HG02970 (cell line): ENCODE measurements around the gene C1orf21.
A peak's percentile ranks its signal among the peaks of the same experiment; 100 is the strongest.
"Not testable (repeated sequence)": the region's sequence is repeated elsewhere in the genome, so short reads cannot be mapped to it uniquely, and the experiment has no call there.

Source experiments
- ATAC-seq: cut with Tn5 transposase; IDR thresholded peaks from one replicate; pipeline ENCODE4 v1.9.1; 2021; ENCODE audit warnings: mild to moderate bottlenecking, moderate library complexity, moderate number of reproducible peaks; ENCODE audit not compliant: unreplicated experiment, low FRiP score

The C1orf21 gene, protein sequence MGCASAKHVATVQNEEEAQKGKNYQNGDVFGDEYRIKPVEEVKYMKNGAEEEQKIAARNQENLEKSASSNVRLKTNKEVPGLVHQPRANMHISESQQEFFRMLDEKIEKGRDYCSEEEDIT

GRCh38 chr1:184386312-184387068, at the start of gene C1orf21:
Gene C1orf21 (plus strand): TSS chr1:184387029. CDS start chr1:184477510, 90,481 bp downstream.
- peak; percentile 76 for ATAC-seq

DNA sequence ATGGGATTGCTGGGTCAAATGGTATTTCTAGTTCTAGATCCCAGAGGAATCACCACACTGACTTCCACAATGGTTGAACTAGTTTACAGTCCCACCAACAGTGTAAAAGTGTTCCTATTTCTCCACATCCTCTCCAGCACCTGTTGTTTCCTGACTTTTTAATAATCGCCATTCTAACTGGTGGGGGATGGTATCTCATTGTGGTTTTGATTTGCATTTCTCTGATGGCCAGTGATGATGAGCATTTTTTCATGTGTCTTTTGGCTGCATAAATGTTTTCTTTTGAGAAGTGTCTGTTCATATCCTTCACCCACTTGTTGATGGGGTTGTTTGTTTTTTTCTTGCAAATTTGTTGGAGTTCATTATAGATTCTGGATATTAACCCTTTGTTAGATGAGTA, 49.0 kb upstream of the C1orf21 start:
- not testable (repeated sequence) for ATAC-seq

GRCh38 chr1:184340984-184341383, 45.8 kb upstream of the C1orf21 start:
- no peak for ATAC-seq

GRCh38 chr1:184350573-184350972, 36.3 kb upstream of the C1orf21 start:
- no peak for ATAC-seq

GRCh38 chr1:184351416-184351975, 35.3 kb upstream of the C1orf21 start:
- ATAC-seq, result no peak

DNA sequence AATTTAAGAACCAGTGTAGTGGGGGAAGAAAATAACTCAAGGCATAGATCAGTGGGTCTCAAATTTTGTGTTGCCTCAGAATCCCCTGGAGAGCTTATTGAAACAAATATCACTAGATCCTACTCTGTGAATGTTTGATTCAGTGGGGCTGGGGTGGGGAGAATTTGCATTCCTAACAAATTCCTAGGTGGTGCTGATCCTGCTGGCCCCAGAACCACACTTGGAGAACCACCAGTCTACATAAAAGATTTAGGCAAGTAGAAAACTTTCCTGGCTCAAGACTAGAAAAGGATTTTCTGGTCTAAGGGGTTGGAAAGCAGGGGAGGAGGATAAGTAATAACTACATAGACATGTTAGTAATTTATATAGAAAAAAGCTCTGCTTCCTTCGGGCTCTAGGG, 34.1 kb upstream of the C1orf21 start:
- ATAC-seq, result no peak

GRCh38 chr1:184354719-184355118, 32.1 kb upstream of the C1orf21 start:
- no peak for ATAC-seq

GRCh38 chr1:184356891-184357290, 29.9 kb upstream of the C1orf21 start:
- ATAC-seq, result no peak

DNA sequence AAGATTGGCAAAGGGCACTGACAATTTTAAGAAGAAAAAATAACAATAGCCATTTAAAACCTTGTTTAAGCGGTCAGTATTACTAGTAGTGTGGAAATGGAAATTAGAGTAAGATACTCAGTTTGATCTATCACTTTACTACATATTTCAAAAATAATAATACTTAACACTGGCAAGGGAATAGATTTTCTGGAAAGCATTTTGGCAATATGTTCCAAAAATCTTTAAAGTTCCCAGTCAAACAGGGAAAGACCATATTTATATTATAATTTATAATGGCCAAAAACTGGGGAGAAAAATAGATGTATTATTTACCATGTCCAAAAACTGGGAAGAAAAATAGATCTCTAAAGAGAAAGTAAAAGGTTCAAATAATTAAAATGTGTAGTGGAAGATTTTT, 28.6 kb upstream of the C1orf21 start:
- no peak for ATAC-seq

DNA sequence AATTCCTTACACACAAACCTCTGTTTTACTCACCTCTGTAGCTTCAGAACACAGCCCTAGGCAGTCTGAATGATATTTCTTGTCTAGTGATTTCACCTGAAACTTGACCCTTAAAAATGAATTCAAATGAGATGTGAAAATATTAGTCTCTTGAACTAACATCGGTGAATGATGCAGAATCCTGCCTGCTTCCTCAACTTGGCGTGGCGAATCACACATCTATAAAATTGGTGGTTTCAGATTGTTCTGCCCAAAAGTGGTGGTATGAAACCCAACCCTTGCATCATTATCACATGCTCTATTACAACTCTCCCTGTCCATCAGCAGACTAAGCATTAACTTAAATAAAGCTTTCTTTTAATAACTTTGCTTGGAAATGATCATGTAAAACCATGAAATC, 26.9 kb upstream of the C1orf21 start:
- ATAC-seq, result no peak

GRCh38 chr1:184362876-184363275, 24.0 kb upstream of the C1orf21 start:
- no peak for ATAC-seq

DNA sequence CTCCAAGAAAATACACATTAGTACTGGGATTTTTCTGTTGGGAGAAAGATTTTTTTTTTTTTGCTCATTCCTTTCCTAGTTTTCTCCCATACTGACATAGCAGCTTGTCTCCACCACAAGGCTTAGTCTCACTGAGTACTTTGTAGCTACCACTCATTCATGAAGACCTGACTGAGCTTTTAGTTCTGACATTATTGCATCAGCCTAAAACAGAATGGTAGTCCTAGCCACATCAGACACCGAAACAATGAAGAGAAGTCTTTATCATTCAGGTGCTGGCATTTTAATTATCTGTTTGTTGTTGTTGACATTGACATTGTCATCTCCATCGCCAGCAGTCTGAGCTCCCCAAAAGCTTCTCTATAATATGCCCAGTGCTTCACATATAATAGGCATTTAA, 21.1 kb upstream of the C1orf21 start:
- ATAC-seq, result no peak

DNA sequence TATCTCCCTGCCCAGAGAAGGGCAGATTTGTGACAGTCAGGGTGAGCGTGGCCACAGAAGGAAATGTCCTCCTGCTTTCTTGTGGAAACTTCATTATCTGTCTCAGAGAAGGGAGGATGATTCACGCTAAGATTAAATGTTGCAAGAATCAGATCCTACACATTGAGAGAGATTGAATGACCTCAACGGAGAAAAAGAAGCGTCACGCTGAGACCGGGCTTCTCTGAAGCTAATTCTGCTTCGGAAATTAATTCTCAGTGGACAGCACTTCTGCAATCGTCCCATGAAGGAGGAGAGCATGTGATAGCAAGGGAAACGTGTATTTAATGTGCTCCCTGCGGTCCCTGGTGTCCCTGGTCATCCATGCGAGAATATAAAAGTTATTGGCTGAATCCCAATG, 19.8 kb upstream of the C1orf21 start:
- no peak for ATAC-seq

DNA sequence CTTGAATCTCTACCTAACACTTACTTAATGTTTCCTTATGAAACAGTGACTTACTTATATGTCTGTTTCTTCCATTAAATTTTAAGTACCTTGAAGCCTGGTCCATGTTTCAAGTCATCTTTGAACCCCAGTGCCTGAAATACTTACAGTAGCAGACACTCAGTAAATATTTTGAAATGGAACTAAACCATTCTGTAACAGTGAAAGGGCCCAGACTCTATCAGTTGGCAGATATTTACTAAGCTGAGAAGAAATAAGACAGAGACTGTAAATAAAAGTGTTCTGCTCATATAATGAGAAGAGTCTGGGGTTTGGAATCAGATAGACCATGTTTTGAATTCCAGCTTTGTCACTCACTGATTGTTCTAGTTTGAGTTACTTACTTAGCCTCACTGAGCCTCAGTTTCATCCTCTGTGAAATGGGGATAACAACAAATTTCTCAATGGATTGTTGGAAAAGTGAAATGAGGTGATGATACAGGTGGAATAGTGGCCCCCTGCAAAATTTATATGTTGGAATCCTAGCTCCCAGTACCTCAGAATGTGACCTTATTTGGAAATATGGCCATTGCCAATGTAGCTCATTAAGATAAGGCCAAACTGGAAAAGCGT, 19.3 kb upstream of the C1orf21 start:
- no peak for ATAC-seq

- no peak for ATAC-seq
Observed at GRCh38 chr1:184368354-184368753, 18.5 kb upstream of the C1orf21 start.

GRCh38 chr1:184370850-184371249, 16.0 kb upstream of the C1orf21 start:
- ATAC-seq, result no peak

GRCh38 chr1:184373155-184373554, 13.7 kb upstream of the C1orf21 start:
- ATAC-seq, result no peak

GRCh38 chr1:184376369-184376768, 10.5 kb upstream of the C1orf21 start:
- no peak for ATAC-seq

DNA sequence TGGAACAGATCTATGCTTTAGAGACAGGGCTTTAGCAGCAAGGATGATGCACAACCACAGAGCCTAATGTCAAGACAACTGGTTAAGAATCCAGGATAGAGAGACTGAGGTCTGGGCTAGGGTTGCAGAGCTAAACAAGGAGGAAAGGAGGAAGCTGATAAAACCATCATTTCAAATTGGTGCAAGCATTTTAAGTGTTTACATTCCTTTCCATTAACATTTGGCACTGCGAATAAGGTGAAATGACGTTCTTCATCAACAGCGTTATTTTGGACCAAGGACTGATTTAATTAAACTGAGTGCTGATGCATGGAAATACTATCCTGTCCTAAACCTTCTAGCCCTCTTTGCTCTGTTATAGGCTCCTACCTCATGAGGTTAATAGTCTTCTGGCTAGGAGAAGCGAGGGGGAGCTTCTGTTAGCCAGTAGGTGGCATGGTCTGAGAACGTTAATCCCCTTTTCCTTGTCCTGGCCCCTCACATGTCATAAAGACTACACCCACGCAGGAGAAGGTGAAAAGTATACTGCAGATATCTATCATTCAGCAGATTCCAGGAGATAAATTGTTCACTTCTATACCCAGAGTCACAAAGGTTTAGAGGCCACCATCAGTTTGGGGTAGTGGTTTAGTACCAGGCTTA, 7.6 kb upstream of the C1orf21 start:
- no peak for ATAC-seq

DNA sequence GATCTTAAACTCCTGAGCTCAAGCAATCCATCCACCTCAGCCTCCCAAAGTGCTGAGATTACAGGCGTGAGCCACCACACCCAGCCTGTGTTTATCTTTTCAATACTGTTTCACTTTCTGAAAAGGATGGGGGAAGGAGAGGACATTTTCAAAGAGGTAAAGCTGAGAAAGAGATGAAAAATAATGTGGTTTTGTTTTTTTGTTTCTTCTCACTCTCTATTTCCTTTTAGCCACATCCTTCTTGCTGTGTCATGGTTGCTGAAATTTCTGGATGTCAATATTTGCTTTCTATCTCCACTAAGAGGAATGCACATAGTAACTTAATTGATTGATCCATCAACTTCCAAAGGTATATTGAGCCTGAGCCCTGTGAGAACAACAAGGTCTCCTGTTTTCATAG, 6.4 kb upstream of the C1orf21 start:
- no peak for ATAC-seq

DNA sequence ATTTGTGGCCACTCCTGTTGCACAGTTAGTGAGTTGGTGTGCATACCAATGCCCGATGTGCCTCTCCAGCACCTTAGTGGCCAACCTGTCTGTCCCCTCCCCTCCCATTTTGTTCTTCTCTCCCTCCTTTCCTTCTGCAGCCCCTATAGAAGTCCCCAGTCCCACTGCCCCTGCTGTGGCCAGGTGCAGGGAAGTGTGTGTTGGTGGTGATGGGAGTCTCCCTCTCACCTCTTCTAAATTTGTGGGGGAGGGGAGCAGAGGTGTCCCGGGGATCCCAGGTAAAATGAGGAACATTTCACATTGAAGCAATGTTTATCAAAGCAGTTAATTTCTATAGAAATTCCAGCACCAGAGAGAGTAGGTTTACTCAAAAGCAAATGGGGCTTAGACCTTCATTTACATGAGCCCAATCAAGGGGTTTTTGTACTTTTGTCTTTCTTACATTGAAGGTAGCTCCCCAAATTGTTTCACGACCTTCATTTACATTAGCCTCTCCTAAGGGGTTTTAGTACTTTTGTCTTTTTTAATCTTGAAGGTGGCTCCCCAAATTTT, 3.0 kb upstream of the C1orf21 start:
- ATAC-seq, result no peak
